IMR-90 (cell line): ENCODE data around the gene GHR. TPM values are rescaled to one million over a fixed set of nuclear protein-coding genes. Genes with fewer than 3 reads are reported as not detected.

Source experiments
- ATAC-seq: fragments of 200-7000 bp; cut with Tn5 transposase; 2 replicates; pipeline ENCODE4 v1.9.1; 2020; ENCODE audit warnings: low read depth, mild to moderate bottlenecking, moderate library complexity
- BruUV-seq: library from RNA; stranded (reverse); fragments of 400-500 nt; replicated peaks from 2 replicates; lab custom pipeline; 2021; lab: Mats Ljungman, UMichigan
- CTCF ChIA-PET: fragments of 300-600 bp; formaldehyde crosslinking; extraction: SDS; loops from one replicate; lab custom pipeline; 2021; ENCODE audit warnings: antibody characterized with exemption; lab: Yijun Ruan, JAX
- POLR2A ChIA-PET: fragments of 300-600 bp; sonication (Branson Sonifier 250); formaldehyde crosslinking; loops from one replicate; lab custom pipeline; 2022; ENCODE audit warnings: antibody characterized with exemption; ENCODE audit not compliant: unreplicated experiment; lab: Charles Lee
- DNase-seq: peaks from one replicate; pipeline ENCODE4 v3.0.0; 2013
- H2AFZ ChIP-seq: replicated peaks from 2 replicates; pipeline ENCODE3; 2013; ENCODE audit warnings: low read length, mild to moderate bottlenecking; ENCODE audit not compliant: poor library complexity
- H2AK5ac ChIP-seq: 2 replicates; pipeline ENCODE4 v1.6.1; 2013; ENCODE audit warnings: low read depth, low read length, inconsistent platforms
- H2AK9ac ChIP-seq: replicated peaks from 2 replicates; pipeline ENCODE3; 2013; ENCODE audit warnings: mild to moderate bottlenecking, low read depth, low read length, moderate library complexity; ENCODE audit not compliant: poor library complexity
- H2BK120ac ChIP-seq: 2 replicates; pipeline ENCODE4 v1.6.1; 2013; ENCODE audit warnings: low read depth, low read length, inconsistent platforms
- H2BK15ac ChIP-seq: 3 replicates; pipeline ENCODE4 v1.6.1; 2013; ENCODE audit warnings: low read depth, low read length, inconsistent platforms
- H2BK20ac ChIP-seq: 2 replicates; pipeline ENCODE4 v1.6.1; 2013; ENCODE audit warnings: low read depth, mild to moderate bottlenecking, inconsistent platforms, low read length, moderate library complexity
- H2BK5ac ChIP-seq: 2 replicates; pipeline ENCODE4 v1.6.1; 2013; ENCODE audit warnings: mild to moderate bottlenecking, low read depth, low read length, inconsistent platforms; ENCODE audit not compliant: poor library complexity, severe bottlenecking
- H3K14ac ChIP-seq: replicated peaks from 2 replicates; pipeline ENCODE4 v1.6.1; 2013; ENCODE audit warnings: low read depth, low read length, inconsistent platforms
- H3K18ac ChIP-seq: 2 replicates; pipeline ENCODE4 v1.6.1; 2013; ENCODE audit warnings: low read depth, low read length, control low read depth
- H3K23ac ChIP-seq: 2 replicates; pipeline ENCODE4 v1.6.1; 2013; ENCODE audit warnings: low read depth, low read length, inconsistent platforms
- H3K27ac ChIP-seq: 2 replicates; pipeline ENCODE4 v1.5.1; 2013; ENCODE audit warnings: mild to moderate bottlenecking, control low read depth, low read length; ENCODE audit not compliant: insufficient read depth
- H3K27me3 ChIP-seq: 2 replicates; pipeline ENCODE4 v1.6.1; 2013; ENCODE audit warnings: low read length; ENCODE audit not compliant: control insufficient read depth, insufficient read depth
- H3K36me3 ChIP-seq: 2 replicates; pipeline ENCODE4 v1.6.1; 2013; ENCODE audit warnings: low read length, mixed read lengths; ENCODE audit not compliant: control insufficient read depth, insufficient read depth
- H3K4ac ChIP-seq: 2 replicates; pipeline ENCODE4 v1.6.1; 2013; ENCODE audit warnings: low read depth, low read length, inconsistent platforms
- H3K4me1 ChIP-seq: 2 replicates; pipeline ENCODE4 v1.6.1; 2013; ENCODE audit warnings: low read length, mixed read lengths; ENCODE audit not compliant: control insufficient read depth, insufficient read depth
- H3K4me2 ChIP-seq: 2 replicates; pipeline ENCODE4 v1.6.1; 2013; ENCODE audit warnings: low read depth, mild to moderate bottlenecking, control low read depth, low read length, moderate library complexity
- H3K4me3 ChIP-seq: 2 replicates; pipeline ENCODE4 v1.5.1; 2013; ENCODE audit warnings: low read depth, mild to moderate bottlenecking, control low read depth, low read length, moderate library complexity; ENCODE audit not compliant: insufficient read depth
- H3K56ac ChIP-seq: 2 replicates; pipeline ENCODE4 v1.6.1; 2013; ENCODE audit warnings: low read length, inconsistent platforms; ENCODE audit not compliant: insufficient read depth; ENCODE audit errors: extremely low read depth
- H3K79me1 ChIP-seq, 2 experiments: 2 replicates each; pipeline ENCODE4 v1.6.1; 2013; ENCODE audit warnings: low read length in 2 of 2, inconsistent platforms in 1 of 2, low read depth in 1 of 2
- H3K9ac ChIP-seq: 2 replicates; pipeline ENCODE4 v1.6.1; 2013; ENCODE audit warnings: low read depth, low read length, control low read depth
- H3K9me1 ChIP-seq: 2 replicates; pipeline ENCODE4 v1.6.1; 2013; ENCODE audit warnings: low read length, inconsistent platforms; ENCODE audit not compliant: insufficient read depth
- H3K9me3 ChIP-seq: 2 replicates; pipeline ENCODE4 v1.6.1; 2013; ENCODE audit warnings: low read length; ENCODE audit not compliant: control insufficient read depth, insufficient read depth
- H4K20me1 ChIP-seq: 2 replicates; pipeline ENCODE4 v1.6.1; 2013; ENCODE audit warnings: low read length, inconsistent platforms; ENCODE audit not compliant: insufficient read depth
- H4K5ac ChIP-seq: 2 replicates; pipeline ENCODE4 v1.6.1; 2013; ENCODE audit warnings: mild to moderate bottlenecking, low read depth, low read length, control low read depth
- H4K8ac ChIP-seq, 2 experiments: 2 replicates each; pipeline ENCODE4 v1.6.1; 2013; ENCODE audit warnings: low read depth in 2 of 2, low read length in 2 of 2, control low read depth in 1 of 2, inconsistent platforms in 1 of 2
- H4K91ac ChIP-seq: 2 replicates; pipeline ENCODE4 v1.6.1; 2013; ENCODE audit warnings: low read depth, low read length, inconsistent platforms; ENCODE audit not compliant: insufficient read depth
- CHD1 ChIP-seq: IDR thresholded peaks from 2 replicates; pipeline ENCODE4 v1.6.1; 2012; ENCODE audit warnings: low read depth, low read length, improper control_type of control experiment
- FOS ChIP-seq: fragments of 150-350 bp; IDR thresholded peaks from 2 replicates; pipeline ENCODE4 v1.6.1; 2016; ENCODE audit warnings: low read depth, low read length
- MAFK ChIP-seq: IDR thresholded peaks from 2 replicates; pipeline ENCODE4 v1.6.1; 2012; ENCODE audit warnings: low read depth, low read length, improper control_type of control experiment
- MAZ ChIP-seq: IDR thresholded peaks from 2 replicates; pipeline ENCODE4 v1.6.1; 2012; ENCODE audit warnings: low read depth, mild to moderate bottlenecking, low read length, improper control_type of control experiment, moderate library complexity, borderline replicate concordance
- MXI1 ChIP-seq: IDR thresholded peaks from 2 replicates; pipeline ENCODE4 v1.6.1; 2012; ENCODE audit warnings: low read depth, mild to moderate bottlenecking, low read length, moderate library complexity, borderline replicate concordance
- NFE2L2 ChIP-seq: fragments of 150-350 bp; IDR thresholded peaks from 2 replicates; pipeline ENCODE4 v1.6.1; 2016; ENCODE audit warnings: low read depth, mild to moderate bottlenecking, low read length
- POLR2A ChIP-seq: IDR thresholded peaks from 2 replicates; pipeline ENCODE4 v1.6.1; 2012; ENCODE audit warnings: mild to moderate bottlenecking, low read depth, low read length
- RAD21 ChIP-seq: IDR thresholded peaks from 2 replicates; pipeline ENCODE4 v1.6.1; 2012; ENCODE audit warnings: low read length, improper control_type of control experiment
- RCOR1 ChIP-seq: IDR thresholded peaks from 2 replicates; pipeline ENCODE4 v1.6.1; 2012; ENCODE audit warnings: mild to moderate bottlenecking, low read length, improper control_type of control experiment; ENCODE audit not compliant: insufficient replicate concordance
- RFX5 ChIP-seq: IDR thresholded peaks from 2 replicates; pipeline ENCODE4 v1.8.0; 2012; ENCODE audit warnings: low read depth, mild to moderate bottlenecking, low read length, moderate library complexity
- SMC3 ChIP-seq: fragments of 150-350 bp; IDR thresholded peaks from 2 replicates; pipeline ENCODE4 v1.6.1; 2016; ENCODE audit warnings: low read depth, mild to moderate bottlenecking, antibody characterized with exemption, low read length, moderate library complexity
- USF2 ChIP-seq: fragments of 150-350 bp; IDR thresholded peaks from 2 replicates; pipeline ENCODE4 v1.6.1; 2017; ENCODE audit warnings: mild to moderate bottlenecking, antibody characterized with exemption, low read length, low read depth
- dilution Hi-C: fragments of 300-500 bp; cut with HindIII; formaldehyde crosslinking; loops from one replicate; pipeline ENCODE4 v1.14.3; 2018; ENCODE audit warnings: low sequenced_read_pairs; ENCODE audit not compliant: unreplicated experiment
- in situ Hi-C: fragments of 300-500 bp; cut with MboI; formaldehyde crosslinking; loops from 3 replicates; pipeline ENCODE4 v1.14.3; 2019; ENCODE audit warnings: low sequenced_read_pairs, inconsistent platforms, mixed read lengths
- intact Hi-C: fragments of 100-400 bp; cut with micrococcal nuclease; formaldehyde crosslinking; loops from 2 replicates; pipeline ENCODE4 v1.10.0; 2022
- polyA plus RNA-seq, 3 experiments: library from polyadenylated mRNA; depleted of rRNA; stranded (reverse); fragments of >200 nt; gene quantifications; 2 replicates each; pipeline ENCODE4 v1.2.3, GENCODE V29; 2012; ENCODE audit warnings: low replicate concordance in 1 of 3
- total RNA-seq: library from RNA; depleted of rRNA; stranded (reverse); fragments of >200 nt; gene quantifications from 2 replicates; pipeline ENCODE4 v1.2.3, GENCODE V29; 2012
- TF ChIP-seq, protein P1 (sequence below): conservative IDR thresholded peaks from 2 replicates; pipeline ENCODE4 v1.5.1; 2012; ENCODE audit warnings: mild to moderate bottlenecking, low read depth, low read length, improper control_type of control experiment
- TF ChIP-seq, protein P2 (sequence below): fragments of 150-350 bp; IDR thresholded peaks from 2 replicates; pipeline ENCODE4 v1.6.1; 2016; ENCODE audit warnings: low read depth, mild to moderate bottlenecking, low read length, moderate library complexity, borderline replicate concordance

The GHR gene
- total and polyA plus RNA-seq, 2 of the 4 experiments (the other 2 are of a cell fraction): 0.36 to 1.1 TPM

GRCh38 chr5:42520203-42520602 is 97.0 kb downstream of the GHR start:
- dilution Hi-C loops: no loop called here
- H3K4me2 ChIP-seq: no peak overlapping the region
- no peak overlapping the region for H4K91ac ChIP-seq
- H3K9me3 ChIP-seq: no peaks in the 10 kb centered on the region
- H3K4me3 ChIP-seq: no peak overlapping the region
- no peaks in the 10 kb centered on the region for H3K27me3 ChIP-seq
- ChIA-PET CTCF (no interaction called here), POLR2A (no interaction called here)
- in situ Hi-C loops: no loop called here
- no peak overlapping the region for H2AFZ ChIP-seq
- no peaks in the 10 kb centered on the region for H3K4me1 ChIP-seq
- BruUV-seq: no TSS peak
- no peak overlapping the region for H3K9ac ChIP-seq
- H3K23ac ChIP-seq: no peak overlapping the region
- no peak overlapping the region for H2BK5ac ChIP-seq
- no peak overlapping the region for H2AK9ac ChIP-seq
- DNase-seq (no peak), ATAC-seq (no peak)
- no peaks in the 10 kb centered on the region for H3K9me1 ChIP-seq
- H3K4ac ChIP-seq: no peak overlapping the region
- no peak overlapping the region for H4K5ac ChIP-seq
- intact Hi-C loops: no loop called here
- H3K18ac ChIP-seq: no peak overlapping the region
- no peak overlapping the region for H3K27ac ChIP-seq
- H4K20me1 ChIP-seq: no peaks in the 10 kb centered on the region
- TF ChIP-seq NFE2L2: no peak
- TF ChIP-seq, protein P1, sequence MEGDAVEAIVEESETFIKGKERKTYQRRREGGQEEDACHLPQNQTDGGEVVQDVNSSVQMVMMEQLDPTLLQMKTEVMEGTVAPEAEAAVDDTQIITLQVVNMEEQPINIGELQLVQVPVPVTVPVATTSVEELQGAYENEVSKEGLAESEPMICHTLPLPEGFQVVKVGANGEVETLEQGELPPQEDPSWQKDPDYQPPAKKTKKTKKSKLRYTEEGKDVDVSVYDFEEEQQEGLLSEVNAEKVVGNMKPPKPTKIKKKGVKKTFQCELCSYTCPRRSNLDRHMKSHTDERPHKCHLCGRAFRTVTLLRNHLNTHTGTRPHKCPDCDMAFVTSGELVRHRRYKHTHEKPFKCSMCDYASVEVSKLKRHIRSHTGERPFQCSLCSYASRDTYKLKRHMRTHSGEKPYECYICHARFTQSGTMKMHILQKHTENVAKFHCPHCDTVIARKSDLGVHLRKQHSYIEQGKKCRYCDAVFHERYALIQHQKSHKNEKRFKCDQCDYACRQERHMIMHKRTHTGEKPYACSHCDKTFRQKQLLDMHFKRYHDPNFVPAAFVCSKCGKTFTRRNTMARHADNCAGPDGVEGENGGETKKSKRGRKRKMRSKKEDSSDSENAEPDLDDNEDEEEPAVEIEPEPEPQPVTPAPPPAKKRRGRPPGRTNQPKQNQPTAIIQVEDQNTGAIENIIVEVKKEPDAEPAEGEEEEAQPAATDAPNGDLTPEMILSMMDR: no peak
- no peak for TF ChIP-seq FOS
- TF ChIP-seq MXI1: no peak
- no peak for TF ChIP-seq POLR2A
- no peak for TF ChIP-seq RFX5
- TF ChIP-seq USF2: no peak
- no peak for TF ChIP-seq RCOR1
- TF ChIP-seq MAZ: no peak
- TF ChIP-seq, protein P2, sequence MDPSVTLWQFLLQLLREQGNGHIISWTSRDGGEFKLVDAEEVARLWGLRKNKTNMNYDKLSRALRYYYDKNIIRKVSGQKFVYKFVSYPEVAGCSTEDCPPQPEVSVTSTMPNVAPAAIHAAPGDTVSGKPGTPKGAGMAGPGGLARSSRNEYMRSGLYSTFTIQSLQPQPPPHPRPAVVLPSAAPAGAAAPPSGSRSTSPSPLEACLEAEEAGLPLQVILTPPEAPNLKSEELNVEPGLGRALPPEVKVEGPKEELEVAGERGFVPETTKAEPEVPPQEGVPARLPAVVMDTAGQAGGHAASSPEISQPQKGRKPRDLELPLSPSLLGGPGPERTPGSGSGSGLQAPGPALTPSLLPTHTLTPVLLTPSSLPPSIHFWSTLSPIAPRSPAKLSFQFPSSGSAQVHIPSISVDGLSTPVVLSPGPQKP: no peak
- no peak for TF ChIP-seq CHD1
- TF ChIP-seq RAD21: no peak
- TF ChIP-seq MAFK: no peak
- no peak for TF ChIP-seq SMC3
- H3K79me1 ChIP-seq: no peaks in the 10 kb centered on the region
- H3K14ac ChIP-seq: no peak overlapping the region
- H4K8ac ChIP-seq: no peak overlapping the region
- H3K56ac ChIP-seq: no peak overlapping the region
- no peak overlapping the region for H2BK20ac ChIP-seq
- no peak overlapping the region for H2BK15ac ChIP-seq
- no peak overlapping the region for H2BK120ac ChIP-seq
- H2AK5ac ChIP-seq: no peak overlapping the region
- H3K36me3 ChIP-seq: no peaks in the 10 kb centered on the region
